NCI-H446 (cell line): Measurements from ENCODE around the gene PPIF.
"Not testable (repeated sequence)": the region's sequence is repeated elsewhere in the genome, so short reads cannot be mapped to it uniquely, and the experiment has no call there.

ENCODE experiments used
- DNase-seq, 2 experiments: peaks; one replicate each; lab custom pipeline; 2025; lab: John Stamatoyannopoulos, UW

The PPIF gene

GRCh38 chr10:79331709-79332108 is 15.6 kb upstream of the PPIF start:
- no peak for DNase-seq

DNA sequence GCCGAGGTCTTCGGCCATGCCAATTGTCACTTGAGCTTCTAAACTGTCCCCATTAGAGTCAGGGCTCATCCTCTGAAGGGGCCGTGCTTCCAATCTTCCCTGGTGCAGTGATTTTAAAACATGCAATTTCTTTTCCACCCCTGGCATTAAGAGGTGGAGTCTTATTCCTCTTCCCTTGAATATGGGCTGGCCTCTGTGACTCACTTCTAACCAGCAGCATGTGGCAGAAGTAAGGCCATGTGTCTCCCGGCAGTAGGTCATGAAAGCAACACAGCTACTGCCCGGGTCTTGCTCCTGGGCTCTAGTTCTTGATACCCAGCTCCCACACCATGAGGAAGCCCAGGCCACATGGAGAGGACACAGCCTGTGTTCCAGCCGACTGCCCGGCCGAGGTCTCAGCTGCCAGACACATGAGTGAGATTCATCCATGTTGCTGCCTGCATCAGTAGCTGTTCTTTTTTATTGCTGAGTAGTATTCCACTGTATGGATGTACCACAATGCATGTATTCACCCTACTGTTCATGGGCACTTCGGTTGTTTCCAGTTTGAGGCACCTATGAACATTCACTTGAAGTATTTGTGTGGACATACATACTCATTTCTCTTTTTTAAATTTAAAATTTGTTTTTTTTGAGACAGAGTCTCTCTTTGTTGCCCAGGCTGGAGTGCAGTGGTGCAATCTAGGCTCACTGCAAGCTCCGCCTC is 14.5 kb upstream of the PPIF start:
- not testable (repeated sequence) for DNase-seq

DNA sequence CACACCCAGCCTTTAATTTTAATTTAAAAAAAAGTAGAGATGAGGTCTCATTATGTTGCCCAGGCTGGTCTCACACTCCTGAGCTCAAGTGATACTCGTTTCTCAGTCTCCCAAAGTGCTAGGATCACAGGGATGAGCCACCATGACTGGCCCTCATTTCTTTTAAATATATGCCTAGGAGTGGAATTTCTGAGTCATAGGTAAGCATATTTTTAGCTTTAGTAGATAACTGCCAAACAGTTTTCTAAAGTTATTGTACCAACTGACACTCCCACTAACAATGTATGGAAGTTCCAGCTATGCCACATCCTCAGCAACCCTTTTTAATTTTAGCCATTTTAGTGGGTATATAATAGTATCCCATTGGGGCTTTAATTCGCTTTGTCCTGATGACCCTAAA is 13.8 kb upstream of the PPIF start:
- DNase-seq, result no peak

DNA sequence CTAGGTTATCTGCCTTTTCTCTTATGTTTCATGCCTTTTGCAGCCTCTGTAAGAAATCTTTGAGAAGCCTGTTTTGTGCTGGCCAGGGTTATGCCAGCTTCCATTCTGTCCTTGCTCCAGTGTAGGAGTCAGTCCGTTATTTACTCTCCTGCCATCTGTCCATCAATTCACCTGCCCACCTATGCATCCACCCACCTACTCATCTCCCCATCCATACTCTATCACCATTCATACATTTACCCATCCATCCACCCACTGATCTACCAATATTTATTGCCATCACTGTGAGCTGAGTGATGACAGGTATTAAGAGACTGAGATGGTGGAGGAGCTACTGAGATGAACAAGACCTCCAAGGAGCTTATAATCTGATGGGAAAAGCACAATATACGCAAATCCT is 12.7 kb upstream of the PPIF start:
- DNase-seq, result no peak

DNA sequence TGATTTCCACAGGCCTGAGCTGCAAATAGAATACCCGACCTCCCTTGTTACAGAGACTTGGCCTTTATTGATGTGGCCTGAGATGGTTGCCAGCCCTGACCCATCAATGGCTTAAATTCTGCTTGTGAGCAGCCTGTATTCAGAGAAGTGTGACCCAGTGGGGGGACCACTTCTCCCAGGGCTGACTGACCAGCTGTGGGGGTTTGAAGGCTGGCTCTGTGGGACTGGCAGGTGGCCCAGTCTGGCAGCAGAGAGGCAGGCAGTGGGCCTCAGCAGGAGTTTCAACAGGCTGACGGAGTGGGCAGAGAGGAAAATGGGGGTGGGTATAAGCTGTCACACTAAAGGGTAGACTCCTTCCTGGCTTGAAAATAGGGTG is 12.2 kb upstream of the PPIF start:
- no peak for DNase-seq

GRCh38 chr10:79335470-79336235 is 11.6 kb upstream of the PPIF start:
- no peak for DNase-seq

GRCh38 chr10:79336276-79336675 is 11.0 kb upstream of the PPIF start:
- DNase-seq, result no peak

DNA sequence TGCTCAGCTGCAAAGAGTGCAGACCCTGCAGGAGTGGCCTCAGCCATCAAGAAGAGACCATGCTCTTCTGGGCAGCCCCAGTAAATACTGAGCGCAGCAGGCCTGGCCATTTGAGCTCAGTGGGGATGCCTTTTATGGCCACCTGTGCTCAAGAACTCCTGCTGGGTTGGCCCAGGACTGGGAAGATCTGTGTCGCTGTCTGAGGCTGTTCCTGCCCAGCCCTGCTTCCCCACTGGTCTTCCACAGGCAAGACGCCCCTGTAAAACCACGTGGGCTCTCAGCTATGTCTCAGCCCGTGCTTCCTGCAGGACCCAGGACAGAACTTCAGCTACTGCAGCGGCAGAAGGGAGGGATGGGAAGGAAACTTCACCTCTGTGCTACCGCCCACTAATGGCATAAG is 10.5 kb upstream of the PPIF start:
- no peak for DNase-seq

GRCh38 chr10:79337783-79338469 is 9.3 kb upstream of the PPIF start:
- DNase-seq, result not testable (repeated sequence)

DNA sequence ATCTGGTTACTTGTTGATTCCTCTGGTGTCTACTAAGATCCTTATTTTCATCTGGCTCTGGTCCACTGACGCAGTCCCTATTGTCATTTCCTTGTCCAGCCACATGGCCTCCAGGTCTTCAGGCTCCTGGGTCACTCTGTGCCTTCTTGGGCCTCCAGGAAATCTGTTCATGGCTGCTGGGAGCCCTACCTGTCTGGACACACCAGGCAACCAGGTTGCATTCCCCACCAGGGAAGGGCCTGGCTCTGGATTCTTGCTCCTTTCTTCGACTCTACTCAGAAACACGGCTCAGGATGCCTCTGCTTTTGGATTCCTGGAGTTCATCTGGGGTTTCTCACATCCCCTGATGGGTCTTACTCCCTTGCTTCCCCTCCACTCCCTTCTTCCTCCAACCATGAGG is 8.0 kb upstream of the PPIF start:
- no peak for DNase-seq

- DNase-seq, result no peak
Observed at GRCh38 chr10:79340646-79341244, 6.5 kb upstream of the PPIF start.

GRCh38 chr10:79342295-79342761 is 4.9 kb upstream of the PPIF start:
- DNase-seq, result no peak

- no peak for DNase-seq
Observed at GRCh38 chr10:79342811-79343561, 4.3 kb upstream of the PPIF start.

DNA sequence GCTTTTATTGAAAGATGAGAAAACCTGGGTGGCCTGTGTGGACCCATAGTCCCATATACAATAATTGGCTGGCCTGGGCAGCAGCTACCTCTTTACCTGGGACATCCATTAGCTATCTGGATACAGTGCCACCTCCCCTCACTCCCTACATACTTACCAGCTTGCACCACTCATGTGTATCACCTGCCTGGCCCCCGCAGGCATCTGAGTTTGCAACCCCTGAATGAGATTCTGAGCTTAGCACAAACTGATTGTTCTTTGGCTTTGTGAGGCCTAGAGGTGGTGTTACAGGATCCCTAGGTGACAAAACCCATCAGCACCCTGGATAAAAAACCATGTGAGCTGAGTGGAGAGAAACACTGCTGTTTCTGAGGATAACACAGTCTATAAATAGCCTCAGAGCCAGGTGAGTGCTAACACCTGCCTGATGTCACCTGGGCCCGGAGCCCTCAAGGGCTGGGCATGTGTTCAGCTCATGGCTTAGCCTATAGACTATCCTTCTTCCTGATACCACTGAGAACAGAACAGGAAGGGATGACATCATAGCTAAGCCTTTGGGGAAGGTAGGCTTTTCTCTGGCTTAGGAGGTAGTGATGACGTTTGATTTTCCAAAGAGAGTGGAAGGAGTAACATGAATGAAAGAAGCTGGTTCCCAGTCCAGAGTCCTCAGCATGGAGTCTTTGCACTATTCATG is 2.6 kb upstream of the PPIF start:
- DNase-seq, result no peak

- DNase-seq, result no peak
Observed at GRCh38 chr10:79345241-79346011, 1.8 kb upstream of the PPIF start.

DNA sequence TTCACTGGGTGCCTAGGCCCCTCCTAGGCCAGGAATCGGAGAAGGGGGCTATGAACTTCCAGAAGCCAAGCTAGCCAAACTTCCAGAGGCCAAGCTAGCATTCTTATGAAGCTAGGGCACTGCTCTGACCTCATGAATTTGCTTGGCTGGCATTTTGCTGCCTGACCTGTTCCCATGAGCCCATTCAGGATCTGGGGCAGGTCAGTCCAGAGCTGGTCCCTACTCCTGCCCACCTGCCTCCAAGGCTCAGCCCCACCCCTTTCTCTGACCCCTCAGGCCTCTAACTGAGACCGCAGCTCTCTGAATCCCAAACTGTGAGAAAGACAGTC is 1.3 kb upstream of the PPIF start:
- no peak for DNase-seq

- DNase-seq, result no peak
Observed at GRCh38 chr10:79346388-79347225, 662 bp upstream of the PPIF start.

GRCh38 chr10:79347894-79348639 is 798 bp downstream of the PPIF start:
- DNase-seq, result no peak

- DNase-seq, result no peak
Observed at GRCh38 chr10:79348640-79348988, 1.3 kb downstream of the PPIF start.
